ENCODE data around the gene CREB3L1.

Gene CREB3L1

GRCh38 chr11:46362156-46363030 is 84.9 kb downstream of the CREB3L1 start:
- H3K4me3 ChIP-seq (ENCODE audit: low read depth, low read length) = no peak overlapping the region
- no peak overlapping the region for H2AK5ac ChIP-seq (ENCODE audit: low read length)
- no peak overlapping the region for H4K8ac ChIP-seq (ENCODE audit: low read depth, low read length)
- no peak overlapping the region for H3K9ac ChIP-seq (ENCODE audit: low read length)
- no peak overlapping the region for H2BK120ac ChIP-seq (ENCODE audit: insufficient read depth, low read length, poor library complexity)
- WGBS (ENCODE audit: extremely low coverage, insufficient coverage, insufficient read length) = no CpG with 5 or more reads among the region's 20 CpGs
- H2BK5ac ChIP-seq (ENCODE audit: low read depth, low read length, poor library complexity) = no peak overlapping the region
- no peaks in the 10 kb centered on the region for H3K9me3 ChIP-seq (ENCODE audit: insufficient read depth, low read depth, low read length)
- no peaks in the 10 kb centered on the region for H3K79me1 ChIP-seq (ENCODE audit: low read length)
- H3K4ac ChIP-seq (ENCODE audit: low read depth, low read length) = peak overlapping the region; percentile 5
- H3K4me1 ChIP-seq (ENCODE audit: control insufficient read depth in 1 of 2, insufficient read depth in 2 of 2, low read length in 2 of 2) = peaks cover 11 to 12% of the 10 kb centered on the region in 2 experiments
- DNase-seq = no peak
- no peak overlapping the region for H3K27ac ChIP-seq (ENCODE audit: low read depth, low read length)
- H3K18ac ChIP-seq (ENCODE audit: low read length) = peak overlapping the region; percentile 16
- H4K12ac ChIP-seq (ENCODE audit: low read depth, low read length) = no peak overlapping the region
- peaks cover 2% of the 10 kb centered on the region for H3K79me2 ChIP-seq (ENCODE audit: control insufficient read depth, insufficient read depth, low read length, poor library complexity)
- H3K36me3 ChIP-seq (ENCODE audit: control insufficient read depth in 1 of 2, insufficient read depth in 2 of 2, low read length in 2 of 2) = peaks cover 7 to 17% of the 10 kb centered on the region in 2 experiments
- H2AFZ ChIP-seq (ENCODE audit: insufficient read depth, low read length, poor library complexity) = no peak overlapping the region
- no peak overlapping the region for H2BK12ac ChIP-seq (ENCODE audit: low read length)
- no peak overlapping the region for H4K91ac ChIP-seq (ENCODE audit: low read depth, low read length)
- no peaks in the 10 kb centered on the region for H3K27me3 ChIP-seq (ENCODE audit: insufficient read depth, low read length)
- H3K23ac ChIP-seq (ENCODE audit: low read length) = no peak overlapping the region
- no peak overlapping the region for H3K14ac ChIP-seq (ENCODE audit: low read length)
- no peak overlapping the region for H3K4me2 ChIP-seq (ENCODE audit: low read length)

GRCh38 chr11:46363031-46363407 is 85.6 kb downstream of the CREB3L1 start:
- WGBS (ENCODE audit: extremely low coverage, insufficient coverage, insufficient read length) = no CpG with 5 or more reads among the region's 9 CpGs
- no peak overlapping the region for H2BK5ac ChIP-seq (ENCODE audit: low read depth, low read length, poor library complexity)

GRCh38 chr11:46363455-46364005 is 86.1 kb downstream of the CREB3L1 start:
- Histone ChIP-seq H2BK5ac (ENCODE audit: low read depth, low read length, poor library complexity) (no peak overlapping the region), H3K4me3 (ENCODE audit: low read depth, low read length) (no peak overlapping the region), H3K23ac (ENCODE audit: low read length) (no peak overlapping the region), H2AFZ (ENCODE audit: insufficient read depth, low read length, poor library complexity) (no peak overlapping the region), H3K9ac (ENCODE audit: low read length) (no peak overlapping the region), H3K14ac (ENCODE audit: low read length) (no peak overlapping the region), H3K79me1 (ENCODE audit: low read length) (no peaks in the 10 kb centered on the region), H3K4me1 (ENCODE audit: control insufficient read depth in 1 of 2, insufficient read depth in 2 of 2, low read length in 2 of 2) (peaks cover 7 to 12% of the 10 kb centered on the region in 2 experiments), H3K9me3 (ENCODE audit: insufficient read depth, low read depth, low read length) (no peaks in the 10 kb centered on the region), H3K4me2 (ENCODE audit: low read length) (no peak overlapping the region), H4K12ac (ENCODE audit: low read depth, low read length) (no peak overlapping the region), H3K27me3 (ENCODE audit: insufficient read depth, low read length) (no peaks in the 10 kb centered on the region), H2BK120ac (ENCODE audit: insufficient read depth, low read length, poor library complexity) (no peak overlapping the region), H3K36me3 (ENCODE audit: control insufficient read depth in 1 of 2, insufficient read depth in 2 of 2, low read length in 2 of 2) (peaks cover 16 to 24% of the 10 kb centered on the region in 2 experiments), H3K4ac (ENCODE audit: low read depth, low read length) (no peak overlapping the region), H3K18ac (ENCODE audit: low read length) (no peak overlapping the region), H4K91ac (ENCODE audit: low read depth, low read length) (no peak overlapping the region), H3K79me2 (ENCODE audit: control insufficient read depth, insufficient read depth, low read length, poor library complexity) (peaks cover 2% of the 10 kb centered on the region), H3K27ac (ENCODE audit: low read depth, low read length) (no peak overlapping the region), H4K8ac (ENCODE audit: low read depth, low read length) (no peak overlapping the region), H2AK5ac (ENCODE audit: low read length) (no peak overlapping the region), H2BK12ac (ENCODE audit: low read length) (no peak overlapping the region)
- WGBS (ENCODE audit: extremely low coverage, insufficient coverage, insufficient read length) = no CpG with 5 or more reads among the region's 21 CpGs
- DNase-seq = peak in 1 of 2 donors; percentile 41

More at GRCh38 chr11:46363031-46363407, 85.6 kb downstream of the CREB3L1 start:
- no peak overlapping the region for H3K4me3 ChIP-seq (ENCODE audit: low read depth, low read length)
- no peak overlapping the region for H3K9ac ChIP-seq (ENCODE audit: low read length)
- H3K79me1 ChIP-seq (ENCODE audit: low read length) = no peaks in the 10 kb centered on the region
- no peak overlapping the region for H3K18ac ChIP-seq (ENCODE audit: low read length)
- no peak overlapping the region for H2AK5ac ChIP-seq (ENCODE audit: low read length)
- no peaks in the 10 kb centered on the region for H3K9me3 ChIP-seq (ENCODE audit: insufficient read depth, low read depth, low read length)
- no peak overlapping the region for H2BK120ac ChIP-seq (ENCODE audit: insufficient read depth, low read length, poor library complexity)
- no peak overlapping the region for H3K14ac ChIP-seq (ENCODE audit: low read length)
- H3K4me1 ChIP-seq (ENCODE audit: control insufficient read depth in 1 of 2, insufficient read depth in 2 of 2, low read length in 2 of 2) = peaks cover 7 to 12% of the 10 kb centered on the region in 2 experiments
- H4K91ac ChIP-seq (ENCODE audit: low read depth, low read length) = no peak overlapping the region
- peaks cover 2% of the 10 kb centered on the region for H3K79me2 ChIP-seq (ENCODE audit: control insufficient read depth, insufficient read depth, low read length, poor library complexity)
- DNase-seq = peak; percentile 27 to 58
- H3K36me3 ChIP-seq (ENCODE audit: control insufficient read depth in 1 of 2, insufficient read depth in 2 of 2, low read length in 2 of 2) = peaks cover 11 to 19% of the 10 kb centered on the region in 2 experiments
- no peak overlapping the region for H4K8ac ChIP-seq (ENCODE audit: low read depth, low read length)
- H3K23ac ChIP-seq (ENCODE audit: low read length) = no peak overlapping the region
- no peak overlapping the region for H3K4me2 ChIP-seq (ENCODE audit: low read length)
- H3K27ac ChIP-seq (ENCODE audit: low read depth, low read length) = no peak overlapping the region
- H3K27me3 ChIP-seq (ENCODE audit: insufficient read depth, low read length) = no peaks in the 10 kb centered on the region
- H2AFZ ChIP-seq (ENCODE audit: insufficient read depth, low read length, poor library complexity) = no peak overlapping the region
- H3K4ac ChIP-seq (ENCODE audit: low read depth, low read length) = no peak overlapping the region
- no peak overlapping the region for H2BK12ac ChIP-seq (ENCODE audit: low read length)
- no peak overlapping the region for H4K12ac ChIP-seq (ENCODE audit: low read depth, low read length)

- no peak overlapping the region for H3K18ac ChIP-seq (ENCODE audit: low read length)
- H3K14ac ChIP-seq (ENCODE audit: low read length) = no peak overlapping the region
- no peak overlapping the region for H2BK120ac ChIP-seq (ENCODE audit: insufficient read depth, low read length, poor library complexity)
- no peaks in the 10 kb centered on the region for H3K79me1 ChIP-seq (ENCODE audit: low read length)
- no peak overlapping the region for H2BK5ac ChIP-seq (ENCODE audit: low read depth, low read length, poor library complexity)
- no peak overlapping the region for H3K4me3 ChIP-seq (ENCODE audit: low read depth, low read length)
- H3K4me2 ChIP-seq (ENCODE audit: low read length) = no peak overlapping the region
- peaks cover 18 to 26% of the 10 kb centered on the region in 2 experiments for H3K36me3 ChIP-seq (ENCODE audit: control insufficient read depth in 1 of 2, insufficient read depth in 2 of 2, low read length in 2 of 2)
- no peak overlapping the region for H3K4ac ChIP-seq (ENCODE audit: low read depth, low read length)
- no peak overlapping the region for H4K12ac ChIP-seq (ENCODE audit: low read depth, low read length)
- no peaks in the 10 kb centered on the region for H3K9me3 ChIP-seq (ENCODE audit: insufficient read depth, low read depth, low read length)
- H3K79me2 ChIP-seq (ENCODE audit: control insufficient read depth, insufficient read depth, low read length, poor library complexity) = peaks cover 2% of the 10 kb centered on the region
- DNase-seq = no peak
- H2BK12ac ChIP-seq (ENCODE audit: low read length) = no peak overlapping the region
- H3K4me1 ChIP-seq (ENCODE audit: control insufficient read depth in 1 of 2, insufficient read depth in 2 of 2, low read length in 2 of 2) = peaks cover 7 to 12% of the 10 kb centered on the region in 2 experiments
- no peaks in the 10 kb centered on the region for H3K27me3 ChIP-seq (ENCODE audit: insufficient read depth, low read length)
- no peak overlapping the region for H3K23ac ChIP-seq (ENCODE audit: low read length)
- H2AFZ ChIP-seq (ENCODE audit: insufficient read depth, low read length, poor library complexity) = no peak overlapping the region
- H4K8ac ChIP-seq (ENCODE audit: low read depth, low read length) = no peak overlapping the region
- no peak overlapping the region for H3K27ac ChIP-seq (ENCODE audit: low read depth, low read length)
- H2AK5ac ChIP-seq (ENCODE audit: low read length) = no peak overlapping the region
- no CpG with 5 or more reads among the region's 9 CpGs for WGBS (ENCODE audit: extremely low coverage, insufficient coverage, insufficient read length)
- no peak overlapping the region for H4K91ac ChIP-seq (ENCODE audit: low read depth, low read length)
- no peak overlapping the region for H3K9ac ChIP-seq (ENCODE audit: low read length)
Measured at GRCh38 chr11:46364056-46364455, 86.6 kb downstream of the CREB3L1 start.

All from trophoblast cell (in vitro differentiated cells and primary cell).